Measurements from ENCODE around the gene FKBP14. TPM values are rescaled to one million over a fixed set of nuclear protein-coding genes. Genes with fewer than 3 reads are reported as not detected.

Gene FKBP14
- total RNA-seq, 1 donor from 2014 or later: 35.9 TPM

- Mint-ChIP-seq H3K27me3 (ENCODE audit: unreplicated experiment) (no peaks in the 10 kb centered on the region), H3K36me3 (ENCODE audit: unreplicated experiment) (peaks cover 13% of the 10 kb centered on the region), H3K4me1 (ENCODE audit: unreplicated experiment) (peaks cover 47% of the 10 kb centered on the region), H3K9me3 (ENCODE audit: unreplicated experiment) (no peaks in the 10 kb centered on the region), H3K4me3 (ENCODE audit: unreplicated experiment) (no peak overlapping the region), H3K27ac (ENCODE audit: unreplicated experiment) (no peak overlapping the region)
- DNase-seq (ENCODE audit: extremely low spot score, unreplicated experiment): no peak
- no peak for TF ChIP-seq CTCF (IDR thresholded peaks at IDR 0.05)
Measured at GRCh38 chr7:30036220-30036619, 9.7 kb upstream of the FKBP14 start.

GRCh38 chr7:30034501-30034900 lies 8.0 kb upstream of the FKBP14 start:
- DNase-seq (ENCODE audit: extremely low spot score, unreplicated experiment): no peak
- TF ChIP-seq CTCF (IDR thresholded peaks at IDR 0.05): no peak
- Mint-ChIP-seq H3K36me3 (ENCODE audit: unreplicated experiment) (peaks cover 13% of the 10 kb centered on the region), H3K27me3 (ENCODE audit: unreplicated experiment) (no peaks in the 10 kb centered on the region), H3K27ac (ENCODE audit: unreplicated experiment) (no peak overlapping the region), H3K9me3 (ENCODE audit: unreplicated experiment) (no peaks in the 10 kb centered on the region), H3K4me3 (ENCODE audit: unreplicated experiment) (no peak overlapping the region), H3K4me1 (ENCODE audit: unreplicated experiment) (peaks cover 32% of the 10 kb centered on the region)

- no peak overlapping the region for H3K4me3 Mint-ChIP-seq (ENCODE audit: unreplicated experiment)
- H3K27ac Mint-ChIP-seq (ENCODE audit: unreplicated experiment): peak overlapping the region; percentile 85
- peaks cover 25% of the 10 kb centered on the region for H3K4me1 Mint-ChIP-seq (ENCODE audit: unreplicated experiment)
- no peak for DNase-seq (ENCODE audit: extremely low spot score, unreplicated experiment)
- H3K9me3 Mint-ChIP-seq (ENCODE audit: unreplicated experiment): no peaks in the 10 kb centered on the region
- H3K27me3 Mint-ChIP-seq (ENCODE audit: unreplicated experiment): no peaks in the 10 kb centered on the region
- TF ChIP-seq CTCF (IDR thresholded peaks at IDR 0.05): no peak
- peaks cover 13% of the 10 kb centered on the region for H3K36me3 Mint-ChIP-seq (ENCODE audit: unreplicated experiment)
Measured at GRCh38 chr7:30032310-30033125, 6.0 kb upstream of the FKBP14 start.

GRCh38 chr7:30029696-30030095 lies 3.2 kb upstream of the FKBP14 start:
- no peak for DNase-seq (ENCODE audit: extremely low spot score, unreplicated experiment)

More at GRCh38 chr7:30029696-30030095, 3.2 kb upstream of the FKBP14 start:
- H3K36me3 Mint-ChIP-seq (ENCODE audit: unreplicated experiment): peaks cover 8% of the 10 kb centered on the region
- H3K27me3 Mint-ChIP-seq (ENCODE audit: unreplicated experiment): no peaks in the 10 kb centered on the region
- H3K4me3 Mint-ChIP-seq (ENCODE audit: unreplicated experiment): no peak overlapping the region
- H3K27ac Mint-ChIP-seq (ENCODE audit: unreplicated experiment): no peak overlapping the region
- H3K9me3 Mint-ChIP-seq (ENCODE audit: unreplicated experiment): no peaks in the 10 kb centered on the region
- no peak for TF ChIP-seq CTCF (IDR thresholded peaks at IDR 0.05)
- peaks cover 40% of the 10 kb centered on the region for H3K4me1 Mint-ChIP-seq (ENCODE audit: unreplicated experiment)
